B cell (primary cell): ENCODE measurements around the gene WDR82. TPM values are rescaled to one million over a fixed set of nuclear protein-coding genes. Genes with fewer than 3 reads are reported as not detected.

ENCODE experiments used
- ATAC-seq: fragments of 200-7000 bp; cut with Tn5 transposase; one replicate; pipeline ENCODE4 v1.10.0; 2021; ENCODE audit warnings: low read depth, mild to moderate bottlenecking, moderate number of reproducible peaks, moderate library complexity
- CTCF ChIA-PET: fragments of 350-600 bp; sonication (Branson Sonifier 250); formaldehyde crosslinking; loops from one replicate; lab custom pipeline; 2021; ENCODE audit warnings: antibody characterized with exemption, inconsistent platforms; lab: Charles Lee
- POLR2A ChIA-PET: fragments of 350-600 bp; sonication (Branson Sonifier 250); formaldehyde crosslinking; loops from one replicate; lab custom pipeline; 2021; ENCODE audit warnings: antibody characterized with exemption; lab: Charles Lee
- DNase-seq: peaks from one replicate; pipeline ENCODE4 v3.0.0; 2013
- H2AFZ ChIP-seq: 2 replicates; pipeline ENCODE4 v1.6.1; 2012; ENCODE audit warnings: mild to moderate bottlenecking, low read depth, low read length; ENCODE audit not compliant: insufficient read depth, poor library complexity, severe bottlenecking
- H3K27ac ChIP-seq, 2 donors: 1 replicate in 1 of 2; 2 replicates in 1 of 2; pipeline ENCODE4 v1.5.1; 2012 to 2013; ENCODE audit warnings: low read length in 2 of 2, mild to moderate bottlenecking in 2 of 2, moderate library complexity in 1 of 2
- H3K27me3 ChIP-seq, 4 experiments: fragments of 200-600 bp in 1 of 4; sonication (generic) in 1 of 4; replicated peaks in 1 of 4; 1 replicate in 2 of 4; 2 replicates in 2 of 4; pipeline versions ENCODE4 v1.6.1 to v1.7.0; 2013 to 2016; ENCODE audit warnings: low read length in 3 of 4, mild to moderate bottlenecking in 2 of 4, mixed read lengths in 1 of 4, moderate library complexity in 1 of 4; ENCODE audit not compliant: insufficient read depth in 4 of 4, control insufficient read depth in 3 of 4; ENCODE audit errors: control extremely low read depth in 1 of 4
- H3K36me3 ChIP-seq, 2 experiments: replicated peaks in 1 of 2; 1 replicate in 1 of 2; 2 replicates in 1 of 2; pipeline versions ENCODE4 v1.6.1 to v1.7.1; 2013; ENCODE audit warnings: low read length in 1 of 2; ENCODE audit not compliant: insufficient read depth in 2 of 2, control insufficient read depth in 1 of 2; ENCODE audit errors: control extremely low read depth in 1 of 2, extremely low read depth in 1 of 2
- H3K4me1 ChIP-seq, 2 donors: fragments of 200-600 bp in 1 of 2; sonication (generic) in 1 of 2; 1 replicate in 1 of 2; 2 replicates in 1 of 2; pipeline versions ENCODE4 v1.5.1 to v1.6.1; 2013 to 2017; ENCODE audit warnings: low read length in 2 of 2; ENCODE audit not compliant: control insufficient read depth in 2 of 2, insufficient read depth in 2 of 2
- H3K4me2 ChIP-seq: replicated peaks from 2 replicates; pipeline ENCODE3; 2012; ENCODE audit warnings: mild to moderate bottlenecking, low read depth, low read length; ENCODE audit not compliant: poor library complexity, severe bottlenecking
- H3K4me3 ChIP-seq, 5 experiments: fragments of 200-600 bp in 1 of 5; sonication (generic) in 1 of 5; 1 replicate in 3 of 5; 2 replicates in 2 of 5; pipeline versions ENCODE4 v1.5.1 to v1.7.0; 2011 to 2016; ENCODE audit warnings: low read length in 4 of 5, mild to moderate bottlenecking in 4 of 5, low read depth in 2 of 5, control low read depth in 1 of 5, moderate library complexity in 1 of 5; ENCODE audit not compliant: insufficient read depth in 1 of 5; ENCODE audit errors: control extremely low read depth in 1 of 5, extremely low read depth in 1 of 5
- H3K79me2 ChIP-seq: fragments of 200-600 bp; sonication (generic); one replicate; pipeline ENCODE4 v1.6.0; 2016; ENCODE audit warnings: low read length; ENCODE audit not compliant: control insufficient read depth, insufficient read depth
- H3K9ac ChIP-seq: fragments of 200-600 bp; sonication (generic); 2 replicates; pipeline ENCODE4 v1.6.1; 2017; ENCODE audit warnings: mild to moderate bottlenecking, low read length, moderate library complexity
- H3K9me3 ChIP-seq, 3 donors: one replicate each; pipeline versions ENCODE4 v1.6.1 to v1.7.1; 2013; ENCODE audit warnings: low read length in 2 of 3; ENCODE audit not compliant: control insufficient read depth in 2 of 3, insufficient read depth in 1 of 3; ENCODE audit errors: control extremely low read depth in 1 of 3
- H4K20me1 ChIP-seq: 2 replicates; pipeline ENCODE4 v1.6.0; 2012; ENCODE audit warnings: mild to moderate bottlenecking, low read length; ENCODE audit not compliant: insufficient read depth, control insufficient read depth, poor library complexity, severe bottlenecking
- H3K27ac Mint-ChIP-seq: one replicate; pipeline ENCODE4 v1.8.0; 2021; ENCODE audit warnings: mixed read lengths
- H3K27me3 Mint-ChIP-seq: one replicate; pipeline ENCODE4 v1.8.0; 2021; ENCODE audit warnings: mixed read lengths
- H3K4me1 Mint-ChIP-seq: one replicate; pipeline ENCODE4 v1.8.0; 2021; ENCODE audit warnings: mixed read lengths
- H3K4me3 Mint-ChIP-seq: one replicate; pipeline ENCODE4 v1.8.0; 2021; ENCODE audit warnings: mixed read lengths
- H3K9me3 Mint-ChIP-seq: one replicate; pipeline ENCODE4 v1.8.0; 2022; ENCODE audit warnings: mixed read lengths; ENCODE audit not compliant: insufficient read depth
- EZH2 ChIP-seq: IDR thresholded peaks from 2 replicates; pipeline ENCODE4 v1.6.1; 2012; ENCODE audit warnings: borderline replicate concordance, low read depth, mild to moderate bottlenecking, moderate library complexity, low read length; ENCODE audit not compliant: insufficient read depth, poor library complexity, severe bottlenecking
- WGBS: methylation state at CpG from one replicate; pipeline ENCODE4 v1.1.5; 2013; ENCODE audit warnings: missing lambda C conversion rate; ENCODE audit not compliant: insufficient coverage; 5-methylcytosine and 5-hydroxymethylcytosine counted together
- intact Hi-C: fragments of 100-400 bp; cut with micrococcal nuclease; formaldehyde crosslinking; loops from one replicate; pipeline ENCODE4 v1.10.0; 2022
- polyA plus RNA-seq: library from polyadenylated mRNA; depleted of rRNA; stranded (reverse); fragments of >200 nt; gene quantifications from 2 replicates; pipeline ENCODE4 v1.2.3, GENCODE V29; 2012
- total RNA-seq, 2 donors: library from RNA; stranded (reverse); fragments of 120-200 nt in 1 of 2; gene quantifications; 1 replicate in 1 of 2; 2 replicates in 1 of 2; pipeline versions ENCODE4 v1.2.3 to v1.2.4, GENCODE V29; 2013 to 2022
- TF ChIP-seq, protein P1 (sequence below): fragments of 200-600 bp; IDR thresholded peaks from one replicate; pipeline ENCODE4 v1.8.0; 2022; ENCODE audit warnings: antibody characterized with exemption, mild to moderate bottlenecking

WDR82 gene
- total and polyA plus RNA-seq, 2 donors (not counting 1 experiment from before 2014, with no cell fraction given): 27.8 to 101 TPM

DNA sequence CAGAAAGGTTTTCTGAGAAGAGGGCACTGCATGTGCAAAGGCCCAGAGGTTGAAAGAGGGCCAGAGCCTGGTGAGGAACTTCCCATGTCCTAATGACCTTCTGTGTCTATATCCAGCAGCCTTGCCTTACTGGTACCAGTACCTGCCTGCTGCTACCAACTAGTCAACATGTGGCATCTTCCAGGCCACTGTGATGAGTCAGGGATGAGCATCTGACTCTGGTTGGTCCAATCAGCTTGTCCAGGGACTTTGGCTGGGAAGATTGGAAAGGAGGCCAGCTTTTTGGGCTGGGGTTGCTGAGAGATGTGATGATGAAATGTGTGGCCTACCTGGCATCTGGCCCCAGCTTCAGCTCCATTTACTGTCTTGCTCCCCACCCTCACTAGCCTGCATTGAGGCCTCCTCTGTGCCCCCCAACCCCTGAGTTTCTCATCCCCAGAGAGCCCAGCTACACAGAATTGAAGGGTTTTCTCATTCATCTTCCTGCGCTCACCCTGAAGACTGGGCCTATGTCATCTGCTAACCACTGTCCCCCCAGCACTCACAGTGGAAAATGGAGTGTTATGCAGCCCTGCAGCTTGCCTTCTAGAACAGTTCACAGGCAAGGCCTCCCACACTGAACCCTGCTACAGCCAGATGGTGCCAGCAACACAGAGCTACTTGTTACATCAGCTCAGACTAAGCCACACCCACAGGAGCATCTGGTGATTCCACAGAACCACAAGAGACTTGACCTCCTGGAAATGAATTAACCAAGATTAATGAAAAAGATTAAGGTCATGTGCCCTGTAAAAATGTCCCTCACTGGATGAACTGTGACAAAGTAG, 38.2 kb downstream of the WDR82 start:
- no peak for ATAC-seq
- Histone ChIP-seq H3K79me2 (peaks cover 52% of the 10 kb centered on the region), H4K20me1 (peaks cover 32% of the 10 kb centered on the region), H3K9me3 (no peaks in the 10 kb centered on the region), H3K27me3 (no peaks in the 10 kb centered on the region), H3K4me2 (peak overlapping the region; percentile 78), H3K4me3 (peak overlapping the region in 2 of 5 experiments; percentile 75 to 93), H3K27ac (peak overlapping the region in 1 of 2 donors; percentile 4), H3K36me3 (peaks cover 3 to 13% of the 10 kb centered on the region in 2 experiments), H3K4me1 (peaks cover 53 to 67% of the 10 kb centered on the region in 2 donors), H2AFZ (no peak overlapping the region), H3K9ac (peak overlapping the region; percentile 83)
- H3K27ac Mint-ChIP-seq: peak overlapping the region; percentile 83
- H3K4me3 Mint-ChIP-seq: peak overlapping the region; percentile 99
- H3K27me3 Mint-ChIP-seq: no peaks in the 10 kb centered on the region
- H3K9me3 Mint-ChIP-seq: no peaks in the 10 kb centered on the region
- CTCF ChIA-PET: interaction anchor here (1.0 to 18.5 kb wide), 10 partner anchors 9 to 206 kb away, joined by 3 to 237 read pairs (median 6); partner anchors contain the start of gene TLR9
- TF ChIP-seq, protein P1, sequence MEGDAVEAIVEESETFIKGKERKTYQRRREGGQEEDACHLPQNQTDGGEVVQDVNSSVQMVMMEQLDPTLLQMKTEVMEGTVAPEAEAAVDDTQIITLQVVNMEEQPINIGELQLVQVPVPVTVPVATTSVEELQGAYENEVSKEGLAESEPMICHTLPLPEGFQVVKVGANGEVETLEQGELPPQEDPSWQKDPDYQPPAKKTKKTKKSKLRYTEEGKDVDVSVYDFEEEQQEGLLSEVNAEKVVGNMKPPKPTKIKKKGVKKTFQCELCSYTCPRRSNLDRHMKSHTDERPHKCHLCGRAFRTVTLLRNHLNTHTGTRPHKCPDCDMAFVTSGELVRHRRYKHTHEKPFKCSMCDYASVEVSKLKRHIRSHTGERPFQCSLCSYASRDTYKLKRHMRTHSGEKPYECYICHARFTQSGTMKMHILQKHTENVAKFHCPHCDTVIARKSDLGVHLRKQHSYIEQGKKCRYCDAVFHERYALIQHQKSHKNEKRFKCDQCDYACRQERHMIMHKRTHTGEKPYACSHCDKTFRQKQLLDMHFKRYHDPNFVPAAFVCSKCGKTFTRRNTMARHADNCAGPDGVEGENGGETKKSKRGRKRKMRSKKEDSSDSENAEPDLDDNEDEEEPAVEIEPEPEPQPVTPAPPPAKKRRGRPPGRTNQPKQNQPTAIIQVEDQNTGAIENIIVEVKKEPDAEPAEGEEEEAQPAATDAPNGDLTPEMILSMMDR: no peak
- no peak for TF ChIP-seq EZH2
- peak; percentile 38 for DNase-seq
- 78% methylated on average over 1 of the region's 1 CpG for WGBS
- intact Hi-C loops: no loop called here
- POLR2A ChIA-PET: interaction anchor here (0.8 to 1.3 kb wide), 4 partner anchors 10 to 38 kb away, joined by 3 to 4 read pairs (median 4); partner anchors contain the start of gene WDR82
- peaks cover 71% of the 10 kb centered on the region for H3K4me1 Mint-ChIP-seq
